WTC11 (cell line): ENCODE results near the gene KIAA1671. TPM values are rescaled to one million over a fixed set of nuclear protein-coding genes. Genes with fewer than 3 reads are reported as not detected.

ENCODE experiments used
- ATAC-seq: fragments of 200-7000 bp; cut with Tn5 transposase; 2 replicates; pipeline ENCODE4 v1.10.0; 2021; ENCODE audit warnings: mild to moderate bottlenecking, moderate library complexity
- CTCF ChIA-PET: fragments of 300-600 bp; sonication (Branson Sonifier 250); formaldehyde crosslinking; loops from one replicate; lab custom pipeline; 2021; ENCODE audit warnings: antibody characterized with exemption; lab: Charles Lee
- POLR2A ChIA-PET: fragments of 350-600 bp; sonication (Branson Sonifier 250); formaldehyde crosslinking; loops from one replicate; lab custom pipeline; 2021; ENCODE audit warnings: antibody characterized with exemption; lab: Charles Lee
- DNase-seq: peaks from one replicate; pipeline ENCODE4 v3.0.0; 2021; ENCODE audit warnings: low spot score
- H3K27ac Mint-ChIP-seq: 2 replicates; pipeline ENCODE4 v1.8.0; 2021; ENCODE audit warnings: mixed read lengths
- H3K27me3 Mint-ChIP-seq: 2 replicates; pipeline ENCODE4 v1.8.0; 2021; ENCODE audit warnings: low read depth, mild to moderate bottlenecking, moderate library complexity, mixed read lengths
- H3K36me3 Mint-ChIP-seq: 2 replicates; pipeline ENCODE4 v1.8.0; 2021; ENCODE audit warnings: mixed read lengths
- H3K4me1 Mint-ChIP-seq: 2 replicates; pipeline ENCODE4 v1.8.0; 2022; ENCODE audit warnings: mixed read lengths
- H3K4me3 Mint-ChIP-seq: 2 replicates; pipeline ENCODE4 v1.8.0; 2021; ENCODE audit warnings: mild to moderate bottlenecking, moderate library complexity, mixed read lengths
- H3K9me3 Mint-ChIP-seq: 2 replicates; pipeline ENCODE4 v1.8.0; 2021; ENCODE audit warnings: mixed read lengths
- ATF1 ChIP-seq: sonication (generic); formaldehyde crosslinking; IDR thresholded peaks from 2 replicates; pipeline ENCODE4 v1.8.1; 2023; ENCODE audit warnings: mild to moderate bottlenecking, moderate library complexity, missing genetic modification reagents
- CBFB ChIP-seq: sonication (generic); formaldehyde crosslinking; IDR thresholded peaks from 2 replicates; pipeline ENCODE4 v1.8.1; 2022; ENCODE audit warnings: mild to moderate bottlenecking, low read depth, missing genetic modification reagents
- ETV6 ChIP-seq: sonication (generic); formaldehyde crosslinking; IDR thresholded peaks from 2 replicates; pipeline ENCODE4 v1.8.1; 2022; ENCODE audit warnings: mild to moderate bottlenecking, missing genetic modification reagents
- KAT7 ChIP-seq: sonication (generic); formaldehyde crosslinking; IDR thresholded peaks from 2 replicates; pipeline ENCODE4 v1.8.1; 2023; ENCODE audit warnings: missing genetic modification reagents, mild to moderate bottlenecking, borderline replicate concordance
- NR1H2 ChIP-seq: sonication (generic); formaldehyde crosslinking; IDR thresholded peaks from 2 replicates; pipeline ENCODE4 v1.9.0; 2021; ENCODE audit warnings: mild to moderate bottlenecking, moderate library complexity, missing genetic modification reagents
- NR2C2 ChIP-seq: sonication (generic); formaldehyde crosslinking; IDR thresholded peaks from 2 replicates; pipeline ENCODE4 v1.8.0; 2022; ENCODE audit warnings: mild to moderate bottlenecking, missing genetic modification reagents
- PRRX2 ChIP-seq: fragments of 250-450 bp; sonication (Bioruptor Pico); IDR thresholded peaks from 2 replicates; pipeline ENCODE4 v1.8.0; 2021; ENCODE audit warnings: mild to moderate bottlenecking
- SMAD4 ChIP-seq: sonication (generic); formaldehyde crosslinking; IDR thresholded peaks from 2 replicates; pipeline ENCODE4 v1.8.0; 2022; ENCODE audit warnings: mild to moderate bottlenecking, missing genetic modification reagents
- SOX15 ChIP-seq: fragments of 250-450 bp; sonication (Bioruptor Pico); IDR thresholded peaks from 2 replicates; pipeline ENCODE4 v1.9.0; 2021; ENCODE audit warnings: mild to moderate bottlenecking
- TEAD1 ChIP-seq: sonication (generic); formaldehyde crosslinking; IDR thresholded peaks from 2 replicates; pipeline ENCODE4 v1.8.0; 2022; ENCODE audit warnings: mild to moderate bottlenecking, missing genetic modification reagents
- ZNF416 ChIP-seq: fragments of 250-450 bp; sonication (Bioruptor Pico); IDR thresholded peaks from 2 replicates; pipeline ENCODE4 v1.9.0; 2021; ENCODE audit warnings: mild to moderate bottlenecking, inconsistent platforms
- total RNA-seq: library from RNA; stranded (reverse); gene quantifications from 3 replicates; pipeline ENCODE4 v1.2.3, GENCODE V29; 2021
- TF ChIP-seq, protein P1 (sequence below): sonication (generic); formaldehyde crosslinking; conservative IDR thresholded peaks from 2 replicates; pipeline ENCODE4 v1.8.1; 2022; ENCODE audit warnings: mild to moderate bottlenecking, missing genetic modification reagents
- TF ChIP-seq, protein P2 (sequence below): fragments of 250-450 bp; sonication (Bioruptor Pico); IDR thresholded peaks from 2 replicates; pipeline ENCODE4 v1.9.0; 2021; ENCODE audit warnings: mild to moderate bottlenecking
- TF ChIP-seq, protein P3 (sequence below): fragments of 250-450 bp; sonication (Bioruptor Pico); IDR thresholded peaks from 2 replicates; pipeline ENCODE4 v1.9.0; 2021; ENCODE audit warnings: mild to moderate bottlenecking, borderline replicate concordance
- TF ChIP-seq, protein P4 (sequence below): sonication (generic); formaldehyde crosslinking; IDR thresholded peaks from 2 replicates; pipeline ENCODE4 v1.8.1; 2022; ENCODE audit warnings: mild to moderate bottlenecking, moderate library complexity, missing genetic modification reagents
- TF ChIP-seq, protein P5 (sequence below): sonication (generic); formaldehyde crosslinking; IDR thresholded peaks from 2 replicates; pipeline ENCODE4 v1.8.0; 2022; ENCODE audit warnings: mild to moderate bottlenecking, missing genetic modification reagents
- TF ChIP-seq, protein P6 (sequence below): sonication (generic); formaldehyde crosslinking; IDR thresholded peaks from 2 replicates; pipeline ENCODE4 v1.8.1; 2022; ENCODE audit warnings: low read depth, mild to moderate bottlenecking, moderate library complexity, missing genetic modification reagents, borderline replicate concordance
- TF ChIP-seq, protein P7 (sequence below): sonication (generic); formaldehyde crosslinking; conservative IDR thresholded peaks from 2 replicates; pipeline ENCODE4 v1.8.1; 2023; ENCODE audit warnings: mild to moderate bottlenecking, low read depth, missing genetic modification reagents, moderate library complexity

Gene KIAA1671
- total RNA-seq, 1 experiment from 2014 or later, result 26.0 TPM

DNA sequence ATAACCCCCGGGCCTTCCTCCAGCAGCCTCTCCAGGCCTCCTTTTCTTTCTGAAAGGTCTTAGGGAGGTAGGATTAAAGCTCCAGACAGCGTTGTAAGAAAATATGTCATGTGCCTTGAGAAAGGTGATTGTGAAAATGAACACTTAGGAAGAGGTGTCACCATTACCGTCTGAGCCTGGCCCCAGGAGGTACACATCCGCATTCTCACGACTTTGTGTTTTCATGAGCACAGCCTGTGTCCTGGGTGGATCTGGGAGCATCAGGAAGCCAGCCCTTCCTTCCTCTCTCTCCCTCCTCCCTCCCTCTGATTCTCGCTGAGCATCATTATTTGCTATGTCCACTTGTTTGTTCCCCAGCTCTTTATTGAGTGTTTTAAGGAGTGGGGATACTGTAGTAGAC, 142.1 kb downstream of the KIAA1671 start (continued):
- TF ChIP-seq, protein P1, sequence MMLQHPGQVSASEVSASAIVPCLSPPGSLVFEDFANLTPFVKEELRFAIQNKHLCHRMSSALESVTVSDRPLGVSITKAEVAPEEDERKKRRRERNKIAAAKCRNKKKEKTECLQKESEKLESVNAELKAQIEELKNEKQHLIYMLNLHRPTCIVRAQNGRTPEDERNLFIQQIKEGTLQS (CRISPR knock-in tag), result no peak
- TF ChIP-seq, protein P2, sequence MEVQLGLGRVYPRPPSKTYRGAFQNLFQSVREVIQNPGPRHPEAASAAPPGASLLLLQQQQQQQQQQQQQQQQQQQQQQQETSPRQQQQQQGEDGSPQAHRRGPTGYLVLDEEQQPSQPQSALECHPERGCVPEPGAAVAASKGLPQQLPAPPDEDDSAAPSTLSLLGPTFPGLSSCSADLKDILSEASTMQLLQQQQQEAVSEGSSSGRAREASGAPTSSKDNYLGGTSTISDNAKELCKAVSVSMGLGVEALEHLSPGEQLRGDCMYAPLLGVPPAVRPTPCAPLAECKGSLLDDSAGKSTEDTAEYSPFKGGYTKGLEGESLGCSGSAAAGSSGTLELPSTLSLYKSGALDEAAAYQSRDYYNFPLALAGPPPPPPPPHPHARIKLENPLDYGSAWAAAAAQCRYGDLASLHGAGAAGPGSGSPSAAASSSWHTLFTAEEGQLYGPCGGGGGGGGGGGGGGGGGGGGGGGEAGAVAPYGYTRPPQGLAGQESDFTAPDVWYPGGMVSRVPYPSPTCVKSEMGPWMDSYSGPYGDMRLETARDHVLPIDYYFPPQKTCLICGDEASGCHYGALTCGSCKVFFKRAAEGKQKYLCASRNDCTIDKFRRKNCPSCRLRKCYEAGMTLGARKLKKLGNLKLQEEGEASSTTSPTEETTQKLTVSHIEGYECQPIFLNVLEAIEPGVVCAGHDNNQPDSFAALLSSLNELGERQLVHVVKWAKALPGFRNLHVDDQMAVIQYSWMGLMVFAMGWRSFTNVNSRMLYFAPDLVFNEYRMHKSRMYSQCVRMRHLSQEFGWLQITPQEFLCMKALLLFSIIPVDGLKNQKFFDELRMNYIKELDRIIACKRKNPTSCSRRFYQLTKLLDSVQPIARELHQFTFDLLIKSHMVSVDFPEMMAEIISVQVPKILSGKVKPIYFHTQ (CRISPR knock-in tag), result no peak
- no peak for TF ChIP-seq CBFB (CRISPR knock-in tag)
- TF ChIP-seq NR2C2, result no peak

DNA sequence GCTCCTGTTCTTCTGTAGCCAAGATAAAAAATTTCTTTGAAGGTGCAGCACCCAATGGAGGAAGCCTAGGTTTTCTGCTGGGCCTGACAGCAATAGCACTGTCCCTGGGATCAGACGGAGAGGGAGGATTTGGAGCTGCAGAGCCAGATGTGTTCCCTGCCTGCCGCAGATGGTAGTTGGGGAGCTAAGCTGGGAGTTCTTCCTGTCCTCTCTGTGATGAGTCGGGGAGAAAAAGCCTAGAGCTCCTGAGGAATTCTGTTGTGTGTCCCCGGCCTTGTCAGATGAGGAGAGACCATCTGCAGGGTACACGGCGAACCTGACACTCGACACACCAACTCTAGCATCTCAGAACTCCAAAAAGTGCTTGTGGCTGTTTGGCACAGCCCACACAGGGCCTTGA, 143.4 kb downstream of the KIAA1671 start:
- no peak for ATAC-seq
- TF ChIP-seq ATF1 (CRISPR knock-in tag) (no peak), PRRX2 (no peak), ZNF416 (no peak), SOX15 (CRISPR knock-in tag) (no peak), CBFB (CRISPR knock-in tag) (no peak), ETV6 (CRISPR knock-in tag) (no peak), SMAD4 (CRISPR knock-in tag) (no peak), TEAD1 (CRISPR knock-in tag) (no peak)
- TF ChIP-seq, protein P3, sequence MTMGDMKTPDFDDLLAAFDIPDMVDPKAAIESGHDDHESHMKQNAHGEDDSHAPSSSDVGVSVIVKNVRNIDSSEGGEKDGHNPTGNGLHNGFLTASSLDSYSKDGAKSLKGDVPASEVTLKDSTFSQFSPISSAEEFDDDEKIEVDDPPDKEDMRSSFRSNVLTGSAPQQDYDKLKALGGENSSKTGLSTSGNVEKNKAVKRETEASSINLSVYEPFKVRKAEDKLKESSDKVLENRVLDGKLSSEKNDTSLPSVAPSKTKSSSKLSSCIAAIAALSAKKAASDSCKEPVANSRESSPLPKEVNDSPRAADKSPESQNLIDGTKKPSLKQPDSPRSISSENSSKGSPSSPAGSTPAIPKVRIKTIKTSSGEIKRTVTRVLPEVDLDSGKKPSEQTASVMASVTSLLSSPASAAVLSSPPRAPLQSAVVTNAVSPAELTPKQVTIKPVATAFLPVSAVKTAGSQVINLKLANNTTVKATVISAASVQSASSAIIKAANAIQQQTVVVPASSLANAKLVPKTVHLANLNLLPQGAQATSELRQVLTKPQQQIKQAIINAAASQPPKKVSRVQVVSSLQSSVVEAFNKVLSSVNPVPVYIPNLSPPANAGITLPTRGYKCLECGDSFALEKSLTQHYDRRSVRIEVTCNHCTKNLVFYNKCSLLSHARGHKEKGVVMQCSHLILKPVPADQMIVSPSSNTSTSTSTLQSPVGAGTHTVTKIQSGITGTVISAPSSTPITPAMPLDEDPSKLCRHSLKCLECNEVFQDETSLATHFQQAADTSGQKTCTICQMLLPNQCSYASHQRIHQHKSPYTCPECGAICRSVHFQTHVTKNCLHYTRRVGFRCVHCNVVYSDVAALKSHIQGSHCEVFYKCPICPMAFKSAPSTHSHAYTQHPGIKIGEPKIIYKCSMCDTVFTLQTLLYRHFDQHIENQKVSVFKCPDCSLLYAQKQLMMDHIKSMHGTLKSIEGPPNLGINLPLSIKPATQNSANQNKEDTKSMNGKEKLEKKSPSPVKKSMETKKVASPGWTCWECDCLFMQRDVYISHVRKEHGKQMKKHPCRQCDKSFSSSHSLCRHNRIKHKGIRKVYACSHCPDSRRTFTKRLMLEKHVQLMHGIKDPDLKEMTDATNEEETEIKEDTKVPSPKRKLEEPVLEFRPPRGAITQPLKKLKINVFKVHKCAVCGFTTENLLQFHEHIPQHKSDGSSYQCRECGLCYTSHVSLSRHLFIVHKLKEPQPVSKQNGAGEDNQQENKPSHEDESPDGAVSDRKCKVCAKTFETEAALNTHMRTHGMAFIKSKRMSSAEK (CRISPR knock-in tag), result no peak
- TF ChIP-seq, protein P4, sequence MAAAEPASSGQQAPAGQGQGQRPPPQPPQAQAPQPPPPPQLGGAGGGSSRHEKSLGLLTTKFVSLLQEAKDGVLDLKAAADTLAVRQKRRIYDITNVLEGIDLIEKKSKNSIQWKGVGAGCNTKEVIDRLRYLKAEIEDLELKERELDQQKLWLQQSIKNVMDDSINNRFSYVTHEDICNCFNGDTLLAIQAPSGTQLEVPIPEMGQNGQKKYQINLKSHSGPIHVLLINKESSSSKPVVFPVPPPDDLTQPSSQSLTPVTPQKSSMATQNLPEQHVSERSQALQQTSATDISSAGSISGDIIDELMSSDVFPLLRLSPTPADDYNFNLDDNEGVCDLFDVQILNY (CRISPR knock-in tag), result no peak
- H3K36me3 Mint-ChIP-seq, result no peaks in the 10 kb centered on the region
- ChIA-PET CTCF (interaction anchor here (0.6 to 1.0 kb wide), 3 partner anchors 14 to 157 kb away, joined by 3 to 5 read pairs (median 4); no protein-coding TSS in a partner anchor), POLR2A (no interaction called here)
- H3K4me1 Mint-ChIP-seq, result peaks cover 10% of the 10 kb centered on the region
- H3K9me3 Mint-ChIP-seq, result no peaks in the 10 kb centered on the region
- DNase-seq, result no peak
- no peaks in the 10 kb centered on the region for H3K27me3 Mint-ChIP-seq
- no peak overlapping the region for H3K27ac Mint-ChIP-seq
- H3K4me3 Mint-ChIP-seq, result no peak overlapping the region

DNA sequence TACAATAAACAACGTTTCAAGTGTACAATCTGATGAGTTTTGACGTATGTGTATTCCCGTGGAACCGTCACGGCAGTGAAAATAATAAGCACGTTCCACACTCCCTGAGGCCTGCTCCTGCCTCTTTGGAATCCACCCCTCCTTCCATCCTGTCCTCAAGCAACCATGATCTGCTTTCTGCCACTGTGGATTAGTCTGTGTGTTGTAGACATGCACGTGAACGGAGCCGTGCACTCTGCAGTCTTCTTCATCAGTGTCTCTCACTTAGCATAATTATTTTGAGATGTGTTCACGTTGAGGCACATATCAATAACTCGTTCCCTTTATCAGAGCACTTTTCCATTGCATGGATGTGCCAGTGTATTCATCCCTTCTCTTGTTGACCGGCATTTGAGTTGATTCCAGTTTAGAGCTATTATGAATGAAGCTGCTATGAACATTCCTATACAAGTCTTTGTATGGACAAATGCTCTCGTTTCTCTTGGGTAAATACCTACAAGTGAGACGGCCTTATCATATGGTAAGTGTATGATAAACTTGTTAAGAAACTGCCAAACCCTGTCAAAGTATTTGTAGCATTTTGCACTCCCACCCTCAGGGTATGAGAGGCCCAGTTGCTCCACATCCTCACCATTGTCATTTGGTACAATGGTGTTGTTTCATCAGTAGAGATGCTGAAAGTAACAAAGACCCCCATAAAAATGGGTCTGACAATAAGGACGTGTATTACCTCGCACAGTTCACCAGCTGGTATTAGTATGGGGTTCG, 144.3 kb downstream of the KIAA1671 start:
- no peaks in the 10 kb centered on the region for H3K36me3 Mint-ChIP-seq
- DNase-seq (no peak), ATAC-seq (no peak)
- ChIA-PET CTCF (no interaction called here), POLR2A (no interaction called here)
- no peaks in the 10 kb centered on the region for H3K27me3 Mint-ChIP-seq
- no peak overlapping the region for H3K4me3 Mint-ChIP-seq
- no peaks in the 10 kb centered on the region for H3K9me3 Mint-ChIP-seq
- 0 out of 2 replicates have a peak overlapping the region, but pooled peaks have one; percentile 20 for H3K27ac Mint-ChIP-seq
- H3K4me1 Mint-ChIP-seq, result peaks cover 12% of the 10 kb centered on the region
- TF ChIP-seq, protein P5, sequence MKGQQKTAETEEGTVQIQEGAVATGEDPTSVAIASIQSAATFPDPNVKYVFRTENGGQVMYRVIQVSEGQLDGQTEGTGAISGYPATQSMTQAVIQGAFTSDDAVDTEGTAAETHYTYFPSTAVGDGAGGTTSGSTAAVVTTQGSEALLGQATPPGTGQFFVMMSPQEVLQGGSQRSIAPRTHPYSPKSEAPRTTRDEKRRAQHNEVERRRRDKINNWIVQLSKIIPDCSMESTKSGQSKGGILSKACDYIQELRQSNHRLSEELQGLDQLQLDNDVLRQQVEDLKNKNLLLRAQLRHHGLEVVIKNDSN (CRISPR knock-in tag), result no peak
- TF ChIP-seq, protein P6, sequence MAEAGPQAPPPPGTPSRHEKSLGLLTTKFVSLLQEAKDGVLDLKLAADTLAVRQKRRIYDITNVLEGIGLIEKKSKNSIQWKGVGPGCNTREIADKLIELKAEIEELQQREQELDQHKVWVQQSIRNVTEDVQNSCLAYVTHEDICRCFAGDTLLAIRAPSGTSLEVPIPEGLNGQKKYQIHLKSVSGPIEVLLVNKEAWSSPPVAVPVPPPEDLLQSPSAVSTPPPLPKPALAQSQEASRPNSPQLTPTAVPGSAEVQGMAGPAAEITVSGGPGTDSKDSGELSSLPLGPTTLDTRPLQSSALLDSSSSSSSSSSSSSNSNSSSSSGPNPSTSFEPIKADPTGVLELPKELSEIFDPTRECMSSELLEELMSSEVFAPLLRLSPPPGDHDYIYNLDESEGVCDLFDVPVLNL (CRISPR knock-in tag), result no peak
- TF ChIP-seq, protein P7, sequence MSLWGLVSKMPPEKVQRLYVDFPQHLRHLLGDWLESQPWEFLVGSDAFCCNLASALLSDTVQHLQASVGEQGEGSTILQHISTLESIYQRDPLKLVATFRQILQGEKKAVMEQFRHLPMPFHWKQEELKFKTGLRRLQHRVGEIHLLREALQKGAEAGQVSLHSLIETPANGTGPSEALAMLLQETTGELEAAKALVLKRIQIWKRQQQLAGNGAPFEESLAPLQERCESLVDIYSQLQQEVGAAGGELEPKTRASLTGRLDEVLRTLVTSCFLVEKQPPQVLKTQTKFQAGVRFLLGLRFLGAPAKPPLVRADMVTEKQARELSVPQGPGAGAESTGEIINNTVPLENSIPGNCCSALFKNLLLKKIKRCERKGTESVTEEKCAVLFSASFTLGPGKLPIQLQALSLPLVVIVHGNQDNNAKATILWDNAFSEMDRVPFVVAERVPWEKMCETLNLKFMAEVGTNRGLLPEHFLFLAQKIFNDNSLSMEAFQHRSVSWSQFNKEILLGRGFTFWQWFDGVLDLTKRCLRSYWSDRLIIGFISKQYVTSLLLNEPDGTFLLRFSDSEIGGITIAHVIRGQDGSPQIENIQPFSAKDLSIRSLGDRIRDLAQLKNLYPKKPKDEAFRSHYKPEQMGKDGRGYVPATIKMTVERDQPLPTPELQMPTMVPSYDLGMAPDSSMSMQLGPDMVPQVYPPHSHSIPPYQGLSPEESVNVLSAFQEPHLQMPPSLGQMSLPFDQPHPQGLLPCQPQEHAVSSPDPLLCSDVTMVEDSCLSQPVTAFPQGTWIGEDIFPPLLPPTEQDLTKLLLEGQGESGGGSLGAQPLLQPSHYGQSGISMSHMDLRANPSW (CRISPR knock-in tag), result no peak
- TF ChIP-seq KAT7 (CRISPR knock-in tag) (no peak), NR1H2 (CRISPR knock-in tag) (no peak)
